Measurements from ENCODE around the gene EXOC3L2. TPM values are rescaled to one million over a fixed set of nuclear protein-coding genes. Genes with fewer than 3 reads are reported as not detected.
"Not testable (repeated sequence)": the region's sequence is repeated elsewhere in the genome, so short reads cannot be mapped to it uniquely, and the experiment has no call there.

The EXOC3L2 gene
- total RNA-seq, 1 experiment from 2014 or later: not detected

GRCh38 chr19:45269939-45270338, 24.7 kb upstream of the EXOC3L2 start:
- H3K27ac ChIP-seq; H3K4me1 ChIP-seq; H3K9me3 ChIP-seq (replicated peaks); H3K36me3 ChIP-seq; DNase-seq; H3K27me3 ChIP-seq; H3K4me3 ChIP-seq: not testable (repeated sequence)

- Histone ChIP-seq H3K4me3 (no peak overlapping the region), H3K27me3 (no peaks in the 10 kb centered on the region), H3K36me3 (no peaks in the 10 kb centered on the region; the same call in 1 of the 2 replicates), H3K9me3 (replicated peaks) (no peaks in the 10 kb centered on the region), H3K4me1 (no peaks in the 10 kb centered on the region), H3K27ac (no peak overlapping the region)
- DNase-seq: no peak
These were observed 22.1 kb upstream of the EXOC3L2 start for GRCh38 chr19:45267296-45267695.

DNA sequence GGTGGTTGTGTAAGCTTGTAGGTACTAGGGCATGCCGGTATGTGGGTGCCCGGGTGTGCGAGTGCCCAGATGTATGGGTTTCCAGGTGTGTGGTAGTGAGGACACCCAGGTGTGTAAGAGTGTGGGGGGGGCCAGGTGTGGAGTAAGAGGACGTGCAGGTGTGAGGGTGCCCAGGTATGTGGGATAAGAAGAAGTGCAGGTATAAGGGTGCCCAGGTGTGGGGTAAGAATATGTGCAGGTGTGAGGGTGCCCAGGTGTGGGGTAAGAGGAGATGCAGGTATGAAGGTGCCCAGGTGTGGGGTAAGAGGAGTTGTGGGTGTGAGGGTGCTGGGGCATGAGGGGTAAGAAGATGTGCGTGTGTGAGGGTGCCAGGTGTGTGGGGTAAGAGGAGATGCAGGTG, 20.2 kb upstream of the EXOC3L2 start:
- DNase-seq: no peak
- H3K9me3 ChIP-seq (replicated peaks): no peaks in the 10 kb centered on the region
- H3K27me3 ChIP-seq: no peaks in the 10 kb centered on the region
- H3K4me1 ChIP-seq: no peaks in the 10 kb centered on the region
- H3K27ac ChIP-seq: no peak overlapping the region
- H3K4me3 ChIP-seq: no peak overlapping the region
- no peaks in the 10 kb centered on the region; the same call in 1 of the 2 replicates for H3K36me3 ChIP-seq

DNA sequence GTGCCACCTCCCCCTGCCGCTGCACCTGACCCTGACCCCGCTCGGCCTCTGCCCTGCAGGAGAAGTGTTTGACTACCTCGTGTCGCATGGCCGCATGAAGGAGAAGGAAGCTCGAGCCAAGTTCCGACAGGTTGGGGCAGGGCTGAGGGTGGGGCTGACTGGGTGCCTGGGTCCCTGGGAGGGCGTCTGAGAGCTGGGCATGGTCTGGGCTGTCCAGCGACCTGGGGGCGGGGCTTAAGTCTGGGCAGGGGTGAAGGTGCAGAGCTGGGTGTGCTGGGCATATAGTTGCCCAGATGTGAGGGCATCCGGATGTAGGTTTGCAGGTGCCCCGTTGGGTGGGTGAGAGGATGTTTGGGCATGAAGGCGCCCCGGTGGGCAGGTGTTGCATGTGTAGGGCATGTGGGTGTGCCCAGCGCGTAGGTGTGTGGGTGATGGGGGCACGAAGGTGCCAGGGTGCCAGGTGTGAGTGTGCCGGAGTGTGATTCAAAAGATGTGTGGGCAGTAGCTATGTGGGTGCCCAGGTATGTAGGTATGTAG, 19.6 kb upstream of the EXOC3L2 start:
- no peaks in the 10 kb centered on the region for H3K27me3 ChIP-seq
- no peak overlapping the region for H3K4me3 ChIP-seq
- no peaks in the 10 kb centered on the region for H3K9me3 ChIP-seq (replicated peaks)
- H3K4me1 ChIP-seq: no peaks in the 10 kb centered on the region
- no peaks in the 10 kb centered on the region; the same call in 1 of the 2 replicates for H3K36me3 ChIP-seq
- DNase-seq: no peak
- no peak overlapping the region for H3K27ac ChIP-seq

- H3K4me1 ChIP-seq: no peaks in the 10 kb centered on the region
- no peaks in the 10 kb centered on the region for H3K27me3 ChIP-seq
- no peak for DNase-seq
- H3K4me3 ChIP-seq: no peak overlapping the region
- H3K9me3 ChIP-seq (replicated peaks): no peaks in the 10 kb centered on the region
- H3K27ac ChIP-seq: no peak overlapping the region
- H3K36me3 ChIP-seq: no peaks in the 10 kb centered on the region; the same call in 1 of the 2 replicates
These were observed 17.8 kb upstream of the EXOC3L2 start for GRCh38 chr19:45263013-45263412.

DNA sequence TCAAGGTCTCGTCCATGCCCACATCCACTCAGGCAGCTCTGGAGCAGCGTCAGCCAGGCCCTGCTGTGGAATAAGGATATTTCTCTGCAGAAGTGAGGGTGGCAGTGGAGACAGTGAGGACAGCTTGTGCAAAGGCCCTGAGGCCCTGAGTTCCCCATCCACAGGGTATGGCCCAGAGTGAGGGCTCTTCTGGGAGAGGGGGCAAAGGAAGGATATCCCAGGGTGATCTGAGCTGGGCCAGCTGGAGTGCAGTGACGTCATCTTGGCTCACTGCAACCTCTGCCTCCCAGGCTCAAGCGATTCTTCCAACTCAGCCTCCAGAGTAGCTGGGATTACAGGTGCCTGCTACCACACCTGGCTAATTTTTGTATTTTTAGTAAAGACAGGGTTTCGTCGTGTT, 17.4 kb upstream of the EXOC3L2 start:
- no peaks in the 10 kb centered on the region for H3K9me3 ChIP-seq (replicated peaks)
- no peaks in the 10 kb centered on the region for H3K27me3 ChIP-seq
- no peak for DNase-seq
- no peaks in the 10 kb centered on the region; the same call in 1 of the 2 replicates for H3K36me3 ChIP-seq
- no peak overlapping the region for H3K27ac ChIP-seq
- H3K4me3 ChIP-seq: no peak overlapping the region
- H3K4me1 ChIP-seq: no peaks in the 10 kb centered on the region

DNA sequence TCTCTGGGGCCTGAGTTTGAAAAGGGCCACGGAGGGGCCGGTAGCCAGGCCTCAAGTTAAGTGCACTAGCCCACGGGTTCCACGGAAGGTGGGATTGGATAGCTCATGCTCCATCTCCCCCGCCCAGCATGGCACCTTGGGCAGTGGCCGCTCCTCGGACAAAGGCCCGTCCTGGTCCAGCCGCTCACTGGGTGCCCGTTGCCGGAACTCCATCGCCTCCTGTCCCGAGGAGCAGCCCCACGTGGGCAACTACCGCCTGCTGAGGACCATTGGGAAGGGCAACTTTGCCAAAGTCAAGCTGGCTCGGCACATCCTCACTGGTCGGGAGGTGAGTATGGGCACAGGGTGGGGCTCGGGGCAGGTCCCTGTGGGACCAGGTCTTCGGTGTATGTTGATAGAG, 13.7 kb upstream of the EXOC3L2 start:
- Histone ChIP-seq H3K27me3 (no peaks in the 10 kb centered on the region), H3K9me3 (replicated peaks) (no peaks in the 10 kb centered on the region), H3K4me1 (no peaks in the 10 kb centered on the region), H3K4me3 (no peak overlapping the region), H3K36me3 (no peaks in the 10 kb centered on the region), H3K27ac (no peak overlapping the region)
- no peak for DNase-seq

GRCh38 chr19:45256836-45257235, 11.6 kb upstream of the EXOC3L2 start:
- Histone ChIP-seq H3K27ac (no peak overlapping the region), H3K36me3 (0 out of 2 replicates have a peak, but pooled peaks cover 5% of the 10 kb centered on the region), H3K9me3 (replicated peaks) (no peaks in the 10 kb centered on the region), H3K4me1 (no peaks in the 10 kb centered on the region), H3K27me3 (no peaks in the 10 kb centered on the region), H3K4me3 (no peak overlapping the region)
- no peak for DNase-seq

DNA sequence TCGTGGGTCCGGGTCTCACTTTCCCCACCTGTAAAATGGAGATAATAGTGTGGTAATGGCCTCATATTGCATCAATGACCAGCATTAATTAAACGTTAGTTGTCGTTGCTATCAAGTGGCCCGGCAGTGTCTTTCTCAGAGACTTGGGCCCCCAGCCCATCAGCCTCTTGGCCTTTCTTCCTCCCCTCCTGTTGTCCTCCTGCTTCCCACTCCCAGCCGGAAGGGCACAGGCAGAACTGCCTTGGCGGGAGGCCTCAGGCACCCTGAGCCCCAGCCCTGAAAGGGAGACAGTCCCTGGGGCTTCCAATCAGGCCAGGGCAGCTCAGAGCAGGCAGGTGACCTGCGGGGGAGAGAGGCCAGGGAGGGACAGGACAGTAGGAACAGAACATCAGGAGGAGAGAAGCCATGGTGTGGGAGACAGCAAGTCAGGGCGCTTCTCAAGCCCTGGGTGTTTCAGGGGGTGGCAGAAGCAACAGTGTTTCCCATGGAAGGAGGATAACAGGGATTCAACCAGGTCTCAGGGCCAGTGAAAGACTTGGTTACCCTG, 10.5 kb upstream of the EXOC3L2 start:
- H3K9me3 ChIP-seq (replicated peaks): no peaks in the 10 kb centered on the region
- H3K27ac ChIP-seq: no peak overlapping the region
- DNase-seq: no peak
- H3K27me3 ChIP-seq: no peaks in the 10 kb centered on the region
- 0 out of 2 replicates have a peak, but pooled peaks cover 5% of the 10 kb centered on the region for H3K36me3 ChIP-seq
- no peaks in the 10 kb centered on the region for H3K4me1 ChIP-seq
- no peak overlapping the region for H3K4me3 ChIP-seq

DNA sequence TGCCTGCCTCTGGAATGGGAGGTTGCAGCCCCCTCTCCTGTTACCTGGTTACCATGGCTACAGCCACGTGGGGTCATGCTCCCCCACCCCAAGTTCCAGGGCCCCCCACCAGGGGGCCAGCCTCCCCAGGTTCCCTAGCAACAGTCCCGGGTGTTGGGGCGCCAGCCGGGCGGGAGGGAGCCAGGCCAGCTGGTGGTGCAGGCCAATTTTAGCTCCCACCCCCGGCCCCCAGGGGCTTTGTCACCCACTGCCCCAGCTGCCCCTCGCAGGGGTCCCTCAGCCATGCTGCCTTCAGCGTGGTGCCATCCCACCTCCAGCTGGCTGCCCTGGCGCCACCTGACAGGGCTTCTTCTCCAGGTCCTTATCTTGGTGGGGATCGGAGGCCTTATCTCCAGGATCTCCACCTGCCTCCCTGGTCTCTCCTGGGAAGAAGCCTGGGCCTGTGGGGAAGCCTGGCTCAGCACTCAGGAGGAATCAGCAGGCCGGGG, 8.9 kb upstream of the EXOC3L2 start:
- Histone ChIP-seq H3K4me3 (no peak overlapping the region), H3K27ac (no peak overlapping the region), H3K4me1 (no peaks in the 10 kb centered on the region), H3K36me3 (0 out of 2 replicates have a peak, but pooled peaks cover 5% of the 10 kb centered on the region), H3K27me3 (no peaks in the 10 kb centered on the region), H3K9me3 (replicated peaks) (no peaks in the 10 kb centered on the region)
- no peak for DNase-seq

GRCh38 chr19:45253396-45254027, 8.3 kb upstream of the EXOC3L2 start:
- Histone ChIP-seq H3K4me3 (no peak overlapping the region), H3K4me1 (no peaks in the 10 kb centered on the region), H3K27me3 (no peaks in the 10 kb centered on the region), H3K27ac (no peak overlapping the region), H3K36me3 (0 out of 2 replicates have a peak, but pooled peaks cover 5% of the 10 kb centered on the region), H3K9me3 (replicated peaks) (no peaks in the 10 kb centered on the region)
- DNase-seq: no peak

- Histone ChIP-seq H3K9me3 (replicated peaks) (no peaks in the 10 kb centered on the region), H3K4me3 (peak overlapping the region; percentile 91), H3K27me3 (peaks cover 4% of the 10 kb centered on the region; the same call in 1 of the 2 replicates), H3K4me1 (no peaks in the 10 kb centered on the region), H3K36me3 (0 out of 2 replicates have a peak, but pooled peaks cover 5% of the 10 kb centered on the region), H3K27ac (no peak overlapping the region)
- DNase-seq: peak in 1 of 2 experiments; percentile 24
These were observed 6.5 kb upstream of the EXOC3L2 start for GRCh38 chr19:45251452-45252354.

- Histone ChIP-seq H3K27ac (no peak within 1 kb of the TSS), H3K4me1 (no peaks in the 10 kb centered on the region), H3K27me3 (peaks cover 4% of the 10 kb centered on the region; the same call in 1 of the 2 replicates), H3K9me3 (replicated peaks) (no peaks in the 10 kb centered on the region), H3K36me3 (0 out of 2 replicates have a peak, but pooled peaks cover 5% of the 10 kb centered on the region), H3K4me3 (peak within 1 kb of the TSS; percentile 91)
- DNase-seq: peak; percentile 62 to 75
These were observed 5.7 kb upstream of the EXOC3L2 start, which contains the start of gene MARK4 for GRCh38 chr19:45250832-45251451. Gene MARK4 (plus strand): TSS chr19:45251271. CDS start chr19:45251589, 318 bp downstream.

GRCh38 chr19:45250216-45250831, 5.1 kb upstream of the EXOC3L2 start:
- DNase-seq: no peak

More at GRCh38 chr19:45250216-45250831, 5.1 kb upstream of the EXOC3L2 start:
- peaks cover 7% of the 10 kb centered on the region; the same call in 1 of the 2 replicates for H3K27me3 ChIP-seq
- peak overlapping the region; percentile 91 for H3K4me3 ChIP-seq
- no peaks in the 10 kb centered on the region for H3K4me1 ChIP-seq
- no peaks in the 10 kb centered on the region for H3K9me3 ChIP-seq (replicated peaks)
- 0 out of 2 replicates have a peak, but pooled peaks cover 5% of the 10 kb centered on the region for H3K36me3 ChIP-seq
- no peak overlapping the region for H3K27ac ChIP-seq
